ENCODE measurements around the gene COPB1.

DNA sequence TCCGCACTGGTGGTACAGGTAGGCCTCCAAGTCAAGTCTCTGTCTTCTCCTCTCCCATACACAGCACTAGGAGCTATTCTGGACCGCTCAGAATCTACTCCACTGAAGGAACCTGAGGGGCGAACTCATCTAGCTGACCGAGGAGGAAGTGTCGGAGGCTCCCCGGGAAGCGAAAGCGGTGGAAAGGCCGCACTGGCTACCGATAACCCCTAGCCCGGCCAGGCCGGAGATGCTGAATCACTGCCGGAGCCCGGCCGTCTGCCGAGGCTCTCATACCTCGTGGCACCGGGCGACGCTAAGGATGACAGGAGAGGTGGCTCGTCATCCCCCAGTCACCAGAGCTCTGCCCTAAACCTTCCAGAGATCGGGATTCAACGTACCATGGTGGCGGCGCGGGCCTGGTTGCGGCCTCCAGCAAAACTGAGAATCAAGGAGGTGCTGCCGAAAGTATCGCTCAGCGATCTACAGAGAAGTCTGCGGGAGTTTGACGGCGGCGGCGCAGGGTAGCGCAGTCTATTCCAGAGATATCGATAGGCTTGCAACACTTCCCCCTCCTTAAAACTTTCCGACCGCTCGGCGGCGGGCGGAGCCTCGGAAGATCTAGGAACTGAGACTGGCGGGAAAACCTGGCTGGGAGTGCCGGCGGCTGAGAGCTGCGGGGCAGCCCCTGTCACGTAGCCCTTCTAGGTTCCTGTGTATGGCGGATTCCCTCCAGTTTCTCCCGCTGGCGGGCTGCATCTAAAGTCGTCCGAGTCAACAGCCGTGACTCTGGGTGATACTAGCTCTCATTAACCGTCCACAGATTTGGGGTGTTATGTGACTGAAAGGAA is 20.5 kb upstream of the COPB1 start, which contains the start of gene PSMA1:
- TF ChIP-seq, protein P1, sequence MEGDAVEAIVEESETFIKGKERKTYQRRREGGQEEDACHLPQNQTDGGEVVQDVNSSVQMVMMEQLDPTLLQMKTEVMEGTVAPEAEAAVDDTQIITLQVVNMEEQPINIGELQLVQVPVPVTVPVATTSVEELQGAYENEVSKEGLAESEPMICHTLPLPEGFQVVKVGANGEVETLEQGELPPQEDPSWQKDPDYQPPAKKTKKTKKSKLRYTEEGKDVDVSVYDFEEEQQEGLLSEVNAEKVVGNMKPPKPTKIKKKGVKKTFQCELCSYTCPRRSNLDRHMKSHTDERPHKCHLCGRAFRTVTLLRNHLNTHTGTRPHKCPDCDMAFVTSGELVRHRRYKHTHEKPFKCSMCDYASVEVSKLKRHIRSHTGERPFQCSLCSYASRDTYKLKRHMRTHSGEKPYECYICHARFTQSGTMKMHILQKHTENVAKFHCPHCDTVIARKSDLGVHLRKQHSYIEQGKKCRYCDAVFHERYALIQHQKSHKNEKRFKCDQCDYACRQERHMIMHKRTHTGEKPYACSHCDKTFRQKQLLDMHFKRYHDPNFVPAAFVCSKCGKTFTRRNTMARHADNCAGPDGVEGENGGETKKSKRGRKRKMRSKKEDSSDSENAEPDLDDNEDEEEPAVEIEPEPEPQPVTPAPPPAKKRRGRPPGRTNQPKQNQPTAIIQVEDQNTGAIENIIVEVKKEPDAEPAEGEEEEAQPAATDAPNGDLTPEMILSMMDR (IDR thresholded peaks at IDR 0.05) = peak; percentile 49 to 86 (median 67)
- TF ChIP-seq POLR2AphosphoS5 (IDR thresholded peaks at IDR 0.05) = peak; percentile 47 to 83 (median 47)
